ENCODE measurements around the gene FUT2. TPM values are rescaled to one million over a fixed set of nuclear protein-coding genes. Genes with fewer than 3 reads are reported as not detected.
"Not testable (repeated sequence)": the region's sequence is repeated elsewhere in the genome, so short reads cannot be mapped to it uniquely, and the experiment has no call there.

The FUT2 gene
- total and polyA plus RNA-seq, 2 donors (not counting 1 experiment from before 2014, with no cell fraction given) = under 0.01 TPM; not detected in 1

DNA sequence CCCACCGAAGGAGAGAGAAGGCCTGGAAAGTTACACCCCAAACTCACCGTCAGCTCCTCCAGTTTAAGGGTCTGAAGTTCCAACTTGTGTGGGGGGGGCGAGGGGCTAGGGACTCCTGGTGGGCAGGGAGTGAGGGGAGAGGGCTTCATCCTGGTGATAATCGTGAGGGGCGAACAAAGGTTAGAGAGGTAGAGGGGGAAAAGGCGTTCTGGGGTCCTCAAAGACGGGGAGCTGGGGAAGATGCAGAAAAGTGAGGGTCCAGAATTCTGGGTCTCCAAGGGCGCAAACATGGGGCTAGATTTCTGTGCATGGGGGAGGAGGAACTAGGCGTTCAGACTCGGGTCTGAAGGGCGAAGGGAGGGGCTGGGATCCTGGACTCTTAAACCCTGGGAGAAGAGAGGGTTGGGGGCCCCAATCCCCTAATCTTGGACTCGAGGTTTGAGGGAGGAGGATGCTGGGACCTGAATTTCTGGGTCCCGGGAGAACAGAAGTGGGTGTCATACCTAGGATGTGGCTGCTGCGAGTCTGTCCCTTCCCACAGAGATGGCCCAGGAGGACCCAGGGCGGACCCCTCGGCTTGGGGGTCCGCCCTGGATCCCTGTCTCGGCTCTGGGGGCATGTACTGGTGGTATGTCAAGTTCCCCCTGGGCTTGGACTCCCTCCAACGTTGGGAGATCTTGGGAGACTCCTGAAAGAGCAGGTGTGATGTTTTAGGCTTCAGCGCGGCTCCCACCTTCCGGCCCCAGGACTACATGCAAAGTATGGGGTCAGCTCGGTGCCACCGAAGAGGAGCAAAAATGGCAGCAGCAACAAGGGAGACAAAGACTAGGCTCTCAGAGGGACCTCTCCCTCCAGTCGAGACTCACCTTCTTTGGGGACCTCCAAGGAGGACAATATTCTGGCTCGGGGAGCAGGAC is 19.2 kb downstream of the FUT2 start:
- Histone ChIP-seq H3K27ac (ENCODE audit: insufficient read depth, low read length) (peak overlapping the region; percentile 67), H2AFZ (ENCODE audit: low read length) (no peak overlapping the region), H3K79me2 (ENCODE audit: control insufficient read depth, insufficient read depth, low read length) (no peaks in the 10 kb centered on the region), H4K20me1 (ENCODE audit: control insufficient read depth, extremely low read depth, insufficient read depth, low read length) (no peaks in the 10 kb centered on the region), H3K36me3 (ENCODE audit: control insufficient read depth, insufficient read depth, low read length) (no peaks in the 10 kb centered on the region), H3K4me2 (ENCODE audit: extremely low read depth, insufficient read depth, low read length) (peak overlapping the region; percentile 94), H3K27me3 (ENCODE audit: control insufficient read depth, insufficient read depth, low read length) (no peaks in the 10 kb centered on the region), H3K9ac (ENCODE audit: insufficient read depth, low read length) (peak overlapping the region; percentile 36), H3K9me3 (ENCODE audit: control insufficient read depth, insufficient read depth, low read depth, low read length) (no peaks in the 10 kb centered on the region), H3K4me3 (replicated peaks in 1 of 4; ENCODE audit: control extremely low read depth in 1 of 4, insufficient read depth in 1 of 4, low read depth in 3 of 4, low read length in 4 of 4) (peak overlapping the region; percentile 47 to 71 (median 60)), H3K4me1 (ENCODE audit: control insufficient read depth, extremely low read depth, insufficient read depth, low read length) (peaks cover 11% of the 10 kb centered on the region)
- no peak for DNase-seq (ENCODE audit: low read depth in 2 of 2)
- TF ChIP-seq EZH2 (IDR thresholded peaks at IDR 0.05; ENCODE audit: low read length, missing control alignments) = no peak
- no peak for TF ChIP-seq CTCF (conservative IDR thresholded peaks at IDR 0.05 in 1 of 2, IDR thresholded peaks at IDR 0.05 in 1 of 2; ENCODE audit: low read depth in 1 of 2, low read length in 2 of 2)

DNA sequence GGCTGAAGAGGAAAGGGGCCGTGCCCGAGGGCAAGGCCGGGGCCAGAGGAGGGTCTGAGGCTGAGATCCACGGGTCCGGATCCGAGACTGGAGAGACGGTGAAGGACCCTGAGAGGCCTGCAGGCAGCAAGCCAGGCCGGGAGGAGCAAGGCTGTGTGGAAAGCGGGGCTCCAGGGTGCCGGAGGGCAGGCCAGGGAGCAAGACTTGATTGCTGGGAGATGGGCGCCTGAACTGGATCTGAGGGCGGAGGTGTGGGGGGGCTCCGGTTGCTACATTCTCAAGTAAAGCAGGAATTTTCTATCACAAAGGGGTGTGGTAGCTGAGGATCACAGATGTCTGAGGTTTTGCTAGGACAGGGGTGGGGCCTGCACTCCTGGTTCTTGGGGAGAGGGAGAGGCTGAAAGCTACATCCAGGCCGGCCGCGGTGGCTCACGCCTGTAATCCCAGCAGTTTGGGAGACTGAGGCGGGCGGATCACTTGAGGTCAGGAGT is 20.0 kb downstream of the FUT2 start:
- H3K9ac ChIP-seq (ENCODE audit: insufficient read depth, low read length) = no peak overlapping the region
- no peak overlapping the region for H2AFZ ChIP-seq (ENCODE audit: low read length)
- TF ChIP-seq EZH2 (IDR thresholded peaks at IDR 0.05; ENCODE audit: low read length, missing control alignments) = no peak
- TF ChIP-seq CTCF (conservative IDR thresholded peaks at IDR 0.05 in 1 of 2, IDR thresholded peaks at IDR 0.05 in 1 of 2; ENCODE audit: low read depth in 1 of 2, low read length in 2 of 2) = no peak
- H3K4me2 ChIP-seq (ENCODE audit: extremely low read depth, insufficient read depth, low read length) = peak overlapping the region; percentile 66
- no peaks in the 10 kb centered on the region for H3K79me2 ChIP-seq (ENCODE audit: control insufficient read depth, insufficient read depth, low read length)
- peaks cover 11% of the 10 kb centered on the region for H3K4me1 ChIP-seq (ENCODE audit: control insufficient read depth, extremely low read depth, insufficient read depth, low read length)
- no peaks in the 10 kb centered on the region for H3K36me3 ChIP-seq (ENCODE audit: control insufficient read depth, insufficient read depth, low read length)
- peak overlapping the region in 2 of 4 experiments; percentile 6 to 71 for H3K4me3 ChIP-seq (replicated peaks in 1 of 4; ENCODE audit: control extremely low read depth in 1 of 4, insufficient read depth in 1 of 4, low read depth in 3 of 4, low read length in 4 of 4)
- no peaks in the 10 kb centered on the region for H3K27me3 ChIP-seq (ENCODE audit: control insufficient read depth, insufficient read depth, low read length)
- H4K20me1 ChIP-seq (ENCODE audit: control insufficient read depth, extremely low read depth, insufficient read depth, low read length) = no peaks in the 10 kb centered on the region
- DNase-seq (ENCODE audit: low read depth in 2 of 2) = no peak
- no peaks in the 10 kb centered on the region for H3K9me3 ChIP-seq (ENCODE audit: control insufficient read depth, insufficient read depth, low read depth, low read length)
- no peak overlapping the region for H3K27ac ChIP-seq (ENCODE audit: insufficient read depth, low read length)

GRCh38 chr19:48716562-48717291 is 21.0 kb downstream of the FUT2 start:
- H3K4me1 ChIP-seq (ENCODE audit: control insufficient read depth, extremely low read depth, insufficient read depth, low read length) = peaks cover 11% of the 10 kb centered on the region
- H3K4me3 ChIP-seq (replicated peaks in 1 of 4; ENCODE audit: control extremely low read depth in 1 of 4, insufficient read depth in 1 of 4, low read depth in 3 of 4, low read length in 4 of 4) = peak overlapping the region in 3 of 4 experiments; percentile 29 to 55 (median 33)
- DNase-seq (ENCODE audit: low read depth in 2 of 2) = peak; percentile 54 to 58
- H3K9me3 ChIP-seq (ENCODE audit: control insufficient read depth, insufficient read depth, low read depth, low read length) = no peaks in the 10 kb centered on the region
- H3K36me3 ChIP-seq (ENCODE audit: control insufficient read depth, insufficient read depth, low read length) = no peaks in the 10 kb centered on the region
- H3K4me2 ChIP-seq (ENCODE audit: extremely low read depth, insufficient read depth, low read length) = peak overlapping the region; percentile 66
- no peaks in the 10 kb centered on the region for H4K20me1 ChIP-seq (ENCODE audit: control insufficient read depth, extremely low read depth, insufficient read depth, low read length)
- H2AFZ ChIP-seq (ENCODE audit: low read length) = peak overlapping the region; percentile 82
- TF ChIP-seq CTCF (conservative IDR thresholded peaks at IDR 0.05 in 1 of 2, IDR thresholded peaks at IDR 0.05 in 1 of 2; ENCODE audit: low read depth in 1 of 2, low read length in 2 of 2) (no peak), EZH2 (IDR thresholded peaks at IDR 0.05; ENCODE audit: low read length, missing control alignments) (no peak)
- H3K27me3 ChIP-seq (ENCODE audit: control insufficient read depth, insufficient read depth, low read length) = no peaks in the 10 kb centered on the region
- H3K9ac ChIP-seq (ENCODE audit: insufficient read depth, low read length) = no peak overlapping the region
- no peak overlapping the region for H3K27ac ChIP-seq (ENCODE audit: insufficient read depth, low read length)
- H3K79me2 ChIP-seq (ENCODE audit: control insufficient read depth, insufficient read depth, low read length) = no peaks in the 10 kb centered on the region

DNA sequence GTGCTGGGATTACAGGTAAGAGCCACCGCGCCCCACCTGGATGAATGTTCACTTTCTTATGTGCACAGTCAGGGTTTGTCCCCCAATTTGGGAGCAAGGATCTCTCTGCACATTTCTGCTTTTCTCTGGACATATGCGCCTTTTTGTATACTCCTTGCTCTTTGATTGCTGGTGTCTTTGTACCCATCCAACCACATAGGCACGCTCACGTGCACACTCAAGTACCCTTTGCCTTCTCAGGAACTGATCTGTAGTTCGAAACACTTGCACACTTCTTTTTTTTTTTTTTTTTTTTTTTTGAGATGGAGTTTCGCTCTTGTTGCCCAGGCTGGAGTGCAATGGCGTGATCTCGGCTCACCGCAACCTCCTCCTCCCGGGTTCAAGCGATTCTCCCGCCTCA is 22.3 kb downstream of the FUT2 start:
- not testable (repeated sequence) for DNase-seq (ENCODE audit: low read depth in 2 of 2); H3K36me3 ChIP-seq (ENCODE audit: control insufficient read depth, insufficient read depth, low read length); H3K9ac ChIP-seq (ENCODE audit: insufficient read depth, low read length); H3K27ac ChIP-seq (ENCODE audit: insufficient read depth, low read length); H3K4me3 ChIP-seq (replicated peaks in 1 of 4; ENCODE audit: control extremely low read depth in 1 of 4, insufficient read depth in 1 of 4, low read depth in 3 of 4, low read length in 4 of 4); H3K27me3 ChIP-seq (ENCODE audit: control insufficient read depth, insufficient read depth, low read length); H4K20me1 ChIP-seq (ENCODE audit: control insufficient read depth, extremely low read depth, insufficient read depth, low read length); H3K79me2 ChIP-seq (ENCODE audit: control insufficient read depth, insufficient read depth, low read length); H3K9me3 ChIP-seq (ENCODE audit: control insufficient read depth, insufficient read depth, low read depth, low read length); H3K4me2 ChIP-seq (ENCODE audit: extremely low read depth, insufficient read depth, low read length); H2AFZ ChIP-seq (ENCODE audit: low read length); H3K4me1 ChIP-seq (ENCODE audit: control insufficient read depth, extremely low read depth, insufficient read depth, low read length)
